ENCODE measurements around the gene KCNMB3. TPM values are rescaled to one million over a fixed set of nuclear protein-coding genes. Genes with fewer than 3 reads are reported as not detected.

Gene KCNMB3
- 3.8 TPM for total RNA-seq (ENCODE audit: unreplicated experiment)
- long read RNA-seq = 0 reads

- H3K4me3 Mint-ChIP-seq (ENCODE audit: unreplicated experiment) = no peak within 1 kb of the TSS
- H3K36me3 Mint-ChIP-seq (ENCODE audit: low read depth, unreplicated experiment) = peaks cover 13% of the 10 kb centered on the region
- no peak within 1 kb of the TSS for H3K27ac Mint-ChIP-seq (ENCODE audit: unreplicated experiment)
- no peak for TF ChIP-seq CTCF (IDR thresholded peaks at IDR 0.05; ENCODE audit: unreplicated experiment)
- peaks cover 2% of the 10 kb centered on the region for H3K4me1 Mint-ChIP-seq (ENCODE audit: unreplicated experiment)
- no peaks in the 10 kb centered on the region for H3K9me3 Mint-ChIP-seq (ENCODE audit: unreplicated experiment)
- DNase-seq (ENCODE audit: low spot score) = no peak
- H3K27me3 Mint-ChIP-seq (ENCODE audit: unreplicated experiment) = peaks cover 4% of the 10 kb centered on the region
Observed at GRCh38 chr3:179250803-179251476, at the start of gene KCNMB3. Gene KCNMB3, minus strand, starts transcription at chr3:179251114. Its CDS starts 124 bp downstream, at chr3:179250990.

- Mint-ChIP-seq H3K27me3 (ENCODE audit: unreplicated experiment) (no peaks in the 10 kb centered on the region), H3K4me1 (ENCODE audit: unreplicated experiment) (peaks cover 9% of the 10 kb centered on the region), H3K9me3 (ENCODE audit: unreplicated experiment) (peaks cover 3% of the 10 kb centered on the region), H3K27ac (ENCODE audit: unreplicated experiment) (no peak overlapping the region), H3K4me3 (ENCODE audit: unreplicated experiment) (no peak overlapping the region), H3K36me3 (ENCODE audit: low read depth, unreplicated experiment) (no peaks in the 10 kb centered on the region)
- DNase-seq (ENCODE audit: low spot score) = no peak
- TF ChIP-seq CTCF (IDR thresholded peaks at IDR 0.05; ENCODE audit: unreplicated experiment) = no peak
Observed at GRCh38 chr3:179299999-179300613, 49.2 kb upstream of the KCNMB3 start.

- DNase-seq (ENCODE audit: low spot score) = no peak
- Mint-ChIP-seq H3K36me3 (ENCODE audit: low read depth, unreplicated experiment) (no peaks in the 10 kb centered on the region), H3K27ac (ENCODE audit: unreplicated experiment) (no peak overlapping the region), H3K4me3 (ENCODE audit: unreplicated experiment) (no peak overlapping the region), H3K4me1 (ENCODE audit: unreplicated experiment) (peaks cover 6% of the 10 kb centered on the region), H3K27me3 (ENCODE audit: unreplicated experiment) (no peaks in the 10 kb centered on the region), H3K9me3 (ENCODE audit: unreplicated experiment) (peaks cover 3% of the 10 kb centered on the region)
- TF ChIP-seq CTCF (IDR thresholded peaks at IDR 0.05; ENCODE audit: unreplicated experiment) = no peak
Observed at GRCh38 chr3:179299316-179299715, 48.4 kb upstream of the KCNMB3 start.

- no peaks in the 10 kb centered on the region for H3K9me3 Mint-ChIP-seq (ENCODE audit: unreplicated experiment)
- H3K27me3 Mint-ChIP-seq (ENCODE audit: unreplicated experiment) = peaks cover 2% of the 10 kb centered on the region
- no peak for DNase-seq (ENCODE audit: low spot score)
- no peak overlapping the region for H3K27ac Mint-ChIP-seq (ENCODE audit: unreplicated experiment)
- no peak overlapping the region for H3K4me3 Mint-ChIP-seq (ENCODE audit: unreplicated experiment)
- TF ChIP-seq CTCF (IDR thresholded peaks at IDR 0.05; ENCODE audit: unreplicated experiment) = no peak
- no peaks in the 10 kb centered on the region for H3K4me1 Mint-ChIP-seq (ENCODE audit: unreplicated experiment)
- H3K36me3 Mint-ChIP-seq (ENCODE audit: low read depth, unreplicated experiment) = no peaks in the 10 kb centered on the region
Observed at GRCh38 chr3:179297971-179298725, 47.2 kb upstream of the KCNMB3 start.
